Esophagus squamous epithelium (tissue), 5 donors: ENCODE measurements around the gene ADAMTS9. TPM values are rescaled to one million over a fixed set of nuclear protein-coding genes. Genes with fewer than 3 reads are reported as not detected.

Source experiments
- DNase-seq: peaks from one replicate; lab custom pipeline; 2025; lab: John Stamatoyannopoulos, UW
- H3K27ac ChIP-seq, 4 donors: fragments of 200-600 bp; sonication (generic); one replicate each; pipeline ENCODE4 v1.5.1; 2016 to 2019; ENCODE audit warnings: mild to moderate bottlenecking in 1 of 4
- H3K27me3 ChIP-seq, 4 donors: fragments of 200-600 bp; sonication (generic); 1 replicate in 3 of 4; 2 replicates in 1 of 4; pipeline versions ENCODE4 v1.5.1 to v1.6.0; 2017 to 2021; ENCODE audit warnings: antibody characterized with exemption in 1 of 4
- H3K36me3 ChIP-seq, 3 donors: fragments of 200-600 bp; sonication (generic); one replicate each; pipeline ENCODE4 v1.5.1; 2016 to 2019
- H3K4me1 ChIP-seq, 3 donors: fragments of 200-600 bp; sonication (generic); one replicate each; pipeline ENCODE4 v1.5.1; 2017 to 2019
- H3K4me3 ChIP-seq, 4 donors: fragments of 200-600 bp; sonication (generic); 1 replicate in 3 of 4; 2 replicates in 1 of 4; pipeline ENCODE4 v1.5.1; 2016 to 2019; ENCODE audit warnings: mild to moderate bottlenecking in 2 of 4, moderate library complexity in 1 of 4
- H3K9me3 ChIP-seq, 3 donors: fragments of 200-600 bp; sonication (generic); one replicate each; pipeline ENCODE4 v1.5.1; 2016 to 2019
- CTCF ChIP-seq, 6 experiments: fragments of 450-650 bp in 4 of 6; fragments of 200-600 bp in 2 of 6; sonication (generic) in 2 of 6; IDR thresholded peaks; one replicate each; pipeline ENCODE4 v1.5.1; 2016 to 2019; ENCODE audit warnings: antibody characterized with exemption in 6 of 6, mild to moderate bottlenecking in 4 of 6, moderate library complexity in 4 of 6
- POLR2A ChIP-seq, 4 donors: fragments of 450-650 bp; IDR thresholded peaks; one replicate each; pipeline ENCODE4 v1.6.1; 2017; ENCODE audit warnings: antibody characterized with exemption in 4 of 4, mild to moderate bottlenecking in 4 of 4, moderate library complexity in 3 of 4
- WGBS, 2 donors: methylation state at CpG; one replicate each; pipeline ENCODE4 v1.1.5; 2018; 5-methylcytosine and 5-hydroxymethylcytosine counted together
- intact Hi-C: fragments of 100-400 bp; cut with DNase I; formaldehyde crosslinking; loops from one replicate; pipeline ENCODE4 v1.15.0; 2022
- total RNA-seq, 4 donors: library from RNA; depleted of rRNA; stranded (reverse); fragments of >200 nt; gene quantifications; one replicate each; pipeline ENCODE4 v1.1.0, GENCODE V29; 2016
- donor health status: DM: yes; HTN: yes; CAD: no.

The ADAMTS9 gene
- total RNA-seq, 4 donors from 2014 or later, result 3.1 to 15.1 (median 5.9) TPM

GRCh38 chr3:64484289-64484992 lies 203.4 kb downstream of the ADAMTS9 start:
- intact Hi-C loops, result no loop called here
- 19 to 22% methylated on average over 4 of the region's 4 CpGs for whole genome bisulfite sequencing, 2 donors
- Histone ChIP-seq H3K36me3 (no peaks in the 10 kb centered on the region), H3K27ac (no peak overlapping the region), H3K4me3 (no peak overlapping the region), H3K27me3 (peaks cover 0 to 7% (median 0%) of the 10 kb centered on the region in 4 donors), H3K4me1 (peaks cover 0 to 15% (median 0%) of the 10 kb centered on the region in 3 donors), H3K9me3 (no peaks in the 10 kb centered on the region)
- no peak for TF ChIP-seq POLR2A (IDR thresholded peaks at IDR 0.05)
- TF ChIP-seq CTCF (IDR thresholded peaks at IDR 0.05), result peak; percentile 67 to 94 (median 86)
- DNase-seq, result peak; percentile 6

- Histone ChIP-seq H3K27ac (no peak overlapping the region), H3K27me3 (no peaks in the 10 kb centered on the region), H3K36me3 (no peaks in the 10 kb centered on the region), H3K4me1 (peaks cover 0 to 8% (median 0%) of the 10 kb centered on the region in 3 donors), H3K9me3 (no peaks in the 10 kb centered on the region), H3K4me3 (no peak overlapping the region)
- intact Hi-C loops, result no loop called here
- no peak for TF ChIP-seq POLR2A (IDR thresholded peaks at IDR 0.05)
- TF ChIP-seq CTCF (IDR thresholded peaks at IDR 0.05), result no peak
- no peak for DNase-seq
- WGBS, 2 donors, result 90 to 100% methylated on average over 2 of the region's 2 CpGs
Observed at GRCh38 chr3:64483467-64483866, 204.3 kb downstream of the ADAMTS9 start.

DNA sequence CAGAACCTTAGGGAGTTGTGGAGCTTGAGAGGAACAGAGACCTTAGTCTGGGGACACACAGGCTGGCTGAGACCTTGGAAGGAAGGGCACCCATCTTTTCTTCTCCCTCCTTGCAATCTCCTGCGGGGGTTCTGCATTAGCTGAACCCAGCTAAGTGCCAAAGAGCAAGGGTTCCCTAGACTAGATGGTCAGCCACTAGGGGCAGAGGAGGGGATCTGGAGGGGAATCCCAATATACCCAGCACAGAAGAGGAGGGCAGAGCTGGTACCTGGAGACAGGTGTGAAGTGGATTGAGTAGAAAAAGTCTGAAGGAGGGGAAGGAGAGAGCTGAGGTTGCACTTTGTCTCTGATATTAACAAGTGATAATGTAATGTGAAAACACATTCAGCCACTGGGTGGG lies 212.8 kb downstream of the ADAMTS9 start:
- Histone ChIP-seq H3K27ac (no peak overlapping the region), H3K36me3 (no peaks in the 10 kb centered on the region), H3K4me3 (no peak overlapping the region), H3K4me1 (no peaks in the 10 kb centered on the region), H3K27me3 (peaks cover 0 to 13% (median 0%) of the 10 kb centered on the region in 4 donors), H3K9me3 (no peaks in the 10 kb centered on the region)
- 67 to 78% methylated on average over 1 of the region's 1 CpG for WGBS, 2 donors
- TF ChIP-seq POLR2A (IDR thresholded peaks at IDR 0.05) (no peak), CTCF (IDR thresholded peaks at IDR 0.05) (no peak)
- DNase-seq, result no peak
- intact Hi-C loops, result no loop called here

DNA sequence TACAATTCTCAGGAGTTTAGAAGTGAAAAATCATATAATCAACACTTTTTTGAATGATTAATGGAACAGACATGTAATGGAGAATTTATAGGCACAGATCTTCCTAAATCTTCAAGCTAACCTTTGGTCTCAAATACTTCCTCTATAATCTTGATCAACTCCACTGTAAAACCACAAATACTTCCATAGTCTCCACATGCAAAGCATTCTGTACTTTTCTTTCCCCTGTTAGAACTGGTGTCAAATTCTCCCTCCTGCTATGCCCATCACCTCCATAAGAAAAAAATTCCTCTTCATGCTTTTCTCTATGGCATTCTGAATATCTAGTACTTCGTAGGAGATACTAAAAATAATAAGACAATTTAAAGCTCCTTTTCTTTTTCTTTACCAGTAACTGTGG lies 214.3 kb downstream of the ADAMTS9 start:
- H3K4me1 ChIP-seq, result no peaks in the 10 kb centered on the region
- WGBS, 2 donors, result 65 to 78% methylated on average over 1 of the region's 1 CpG
- H3K27ac ChIP-seq, result no peak overlapping the region
- TF ChIP-seq CTCF (IDR thresholded peaks at IDR 0.05) (no peak), POLR2A (IDR thresholded peaks at IDR 0.05) (no peak)
- no peaks in the 10 kb centered on the region for H3K9me3 ChIP-seq
- no peak for DNase-seq
- no peak overlapping the region for H3K4me3 ChIP-seq
- peaks cover 0 to 13% (median 0%) of the 10 kb centered on the region in 4 donors for H3K27me3 ChIP-seq
- no peaks in the 10 kb centered on the region for H3K36me3 ChIP-seq
- intact Hi-C loops, result no loop called here

- no peaks in the 10 kb centered on the region for H3K36me3 ChIP-seq
- no peak for DNase-seq
- H3K4me3 ChIP-seq, result no peak overlapping the region
- H3K27ac ChIP-seq, result no peak overlapping the region
- 79 to 89% methylated on average over 5 of the region's 5 CpGs for WGBS, 2 donors
- no peaks in the 10 kb centered on the region for H3K4me1 ChIP-seq
- H3K9me3 ChIP-seq, result no peaks in the 10 kb centered on the region
- peaks cover 0 to 15% (median 0%) of the 10 kb centered on the region in 4 donors for H3K27me3 ChIP-seq
- no peak for TF ChIP-seq POLR2A (IDR thresholded peaks at IDR 0.05)
- TF ChIP-seq CTCF (IDR thresholded peaks at IDR 0.05), result no peak
- intact Hi-C loops, result no loop called here
Observed at GRCh38 chr3:64470436-64470835, 217.4 kb downstream of the ADAMTS9 start.
